H1 (cell line): Measurements from ENCODE around the gene RFX2. TPM values are rescaled to one million over a fixed set of nuclear protein-coding genes. Genes with fewer than 3 reads are reported as not detected.

Source experiments
- CTCF ChIA-PET: fragments of 300-600 bp; sonication (Branson Sonifier 250); formaldehyde crosslinking; loops from one replicate; lab custom pipeline; 2021; ENCODE audit not compliant: partially characterized antibody; lab: Charles Lee
- POLR2A ChIA-PET: fragments of 300-600 bp; sonication (Branson Sonifier 250); formaldehyde crosslinking; loops from one replicate; lab custom pipeline; 2021; ENCODE audit warnings: inconsistent platforms; ENCODE audit not compliant: partially characterized antibody; lab: Charles Lee
- DNase-seq, 2 experiments: peaks; one replicate each; pipeline versions ENCODE4 v3.0.0 to v3.0.0-alpha.2; 2010 to 2022; ENCODE audit warnings: low spot score in 2 of 2, low read depth in 1 of 2, mixed read lengths in 1 of 2
- FAIRE-seq: peaks from 2 replicates; lab custom pipeline; 2011; peaks lifted over from hg19 to GRCh38; lab: Jason Lieb, UNC
- H2AFZ ChIP-seq: 2 replicates; pipeline ENCODE4 v1.8.1; 2012; ENCODE audit warnings: low read length, inconsistent platforms
- H2AK5ac ChIP-seq: 2 replicates; pipeline ENCODE4 v1.6.1; 2013; ENCODE audit warnings: low read depth, low read length
- H2BK120ac ChIP-seq: replicated peaks from 2 replicates; pipeline ENCODE3; 2013; ENCODE audit warnings: low read depth, low read length, inconsistent platforms
- H2BK12ac ChIP-seq: 2 replicates; pipeline ENCODE4 v1.6.1; 2013; ENCODE audit warnings: low read depth, low read length
- H2BK15ac ChIP-seq: 2 replicates; pipeline ENCODE4 v1.6.1; 2013; ENCODE audit warnings: low read length
- H2BK20ac ChIP-seq: 2 replicates; pipeline ENCODE4 v1.6.1; 2013; ENCODE audit warnings: low read length
- H2BK5ac ChIP-seq: 2 replicates; pipeline ENCODE4 v1.6.1; 2013; ENCODE audit warnings: low read depth, low read length
- H3K14ac ChIP-seq: 2 replicates; pipeline ENCODE4 v1.6.1; 2013; ENCODE audit warnings: inconsistent platforms; ENCODE audit not compliant: insufficient read length
- H3K18ac ChIP-seq: 2 replicates; pipeline ENCODE4 v1.6.1; 2013; ENCODE audit warnings: low read length; ENCODE audit errors: extremely low read depth
- H3K23ac ChIP-seq: 2 replicates; pipeline ENCODE4 v1.6.1; 2013; ENCODE audit warnings: inconsistent platforms; ENCODE audit not compliant: insufficient read length
- H3K23me2 ChIP-seq: 2 replicates; pipeline ENCODE4 v1.6.1; 2013; ENCODE audit warnings: low read depth, low read length
- H3K27ac ChIP-seq: 2 replicates; pipeline ENCODE4 v1.6.1; 2011; ENCODE audit warnings: low read depth, low read length, inconsistent platforms
- H3K27me3 ChIP-seq, 4 experiments: replicated peaks in 1 of 4; 1 replicate in 1 of 4; 2 replicates in 3 of 4; pipeline versions ENCODE4 v1.6.1 to v1.8.1; 2011 to 2013; ENCODE audit warnings: low read length in 3 of 4, mild to moderate bottlenecking in 3 of 4, inconsistent platforms in 2 of 4, mixed read lengths in 2 of 4, moderate library complexity in 1 of 4; ENCODE audit not compliant: control insufficient read depth in 3 of 4, insufficient read depth in 3 of 4; ENCODE audit errors: extremely low read depth in 1 of 4
- H3K36me3 ChIP-seq, 4 experiments: 2 replicates each; pipeline versions ENCODE4 v1.6.1 to v1.8.1; 2011 to 2013; ENCODE audit warnings: mild to moderate bottlenecking in 4 of 4, low read length in 3 of 4, moderate library complexity in 2 of 4, control low read depth in 1 of 4, inconsistent platforms in 1 of 4; ENCODE audit not compliant: insufficient read depth in 4 of 4, control insufficient read depth in 2 of 4
- H3K4ac ChIP-seq: replicated peaks from 2 replicates; pipeline ENCODE3; 2013; ENCODE audit warnings: low read length, low read depth, mixed read lengths, inconsistent platforms; ENCODE audit not compliant: insufficient read length
- H3K4me1 ChIP-seq, 4 experiments: replicated peaks in 1 of 4; 1 replicate in 1 of 4; 2 replicates in 3 of 4; pipeline versions ENCODE4 v1.6.1 to v1.8.1; 2011 to 2013; ENCODE audit warnings: low read length in 3 of 4, inconsistent platforms in 2 of 4, mixed read lengths in 1 of 4; ENCODE audit not compliant: insufficient read depth in 4 of 4, control insufficient read depth in 3 of 4
- H3K4me2 ChIP-seq, 2 experiments: 2 replicates each; pipeline versions ENCODE4 v1.6.1 to v1.8.1; 2011 to 2013; ENCODE audit warnings: low read depth in 2 of 2, low read length in 2 of 2, control low read depth in 1 of 2, inconsistent platforms in 1 of 2, mild to moderate bottlenecking in 1 of 2; ENCODE audit not compliant: insufficient read depth in 1 of 2
- H3K4me3 ChIP-seq, 4 experiments: fragments of 200-600, 300-600 bp in 1 of 4; sonication (generic), shearing (Covaris generic), sonication (Bioruptor Twin) in 1 of 4; 2 replicates each; pipeline versions ENCODE4 v1.5.1 to v1.8.1; 2011 to 2016; ENCODE audit warnings: low read length in 4 of 4, low read depth in 3 of 4, control low read depth in 2 of 4, inconsistent platforms in 2 of 4, mild to moderate bottlenecking in 2 of 4, mixed read lengths in 1 of 4, moderate library complexity in 1 of 4; ENCODE audit not compliant: insufficient read depth in 2 of 4; ENCODE audit errors: extremely low read depth in 1 of 4
- H3K56ac ChIP-seq: replicated peaks from 2 replicates; pipeline ENCODE3; 2013; ENCODE audit warnings: low read depth, mild to moderate bottlenecking, mixed read lengths, low read length, inconsistent platforms; ENCODE audit not compliant: insufficient read length
- H3K79me1 ChIP-seq: 2 replicates; pipeline ENCODE4 v1.6.1; 2013; ENCODE audit warnings: low read depth, low read length, control low read depth
- H3K79me2 ChIP-seq, 2 experiments: 2 replicates each; pipeline versions ENCODE4 v1.6.1 to v1.8.1; 2012 to 2013; ENCODE audit warnings: low read length in 2 of 2, mild to moderate bottlenecking in 2 of 2, inconsistent platforms in 1 of 2; ENCODE audit not compliant: insufficient read depth in 2 of 2, control insufficient read depth in 1 of 2
- H3K9ac ChIP-seq, 4 experiments: replicated peaks in 1 of 4; 1 replicate in 1 of 4; 2 replicates in 3 of 4; pipeline versions ENCODE4 v1.6.1 to v1.8.1; 2011 to 2013; ENCODE audit warnings: low read depth in 3 of 4, low read length in 3 of 4, control low read depth in 2 of 4, mild to moderate bottlenecking in 2 of 4, moderate library complexity in 2 of 4, inconsistent platforms in 1 of 4; ENCODE audit errors: extremely low read depth in 1 of 4
- H3K9me3 ChIP-seq, 2 experiments: 2 replicates each; pipeline versions ENCODE4 v1.6.1 to v1.8.1; 2012 to 2013; ENCODE audit warnings: mild to moderate bottlenecking in 2 of 2, moderate library complexity in 2 of 2, control low read depth in 1 of 2, inconsistent platforms in 1 of 2, low read depth in 1 of 2, low read length in 1 of 2, mixed read lengths in 1 of 2; ENCODE audit not compliant: insufficient read depth in 2 of 2
- H4K20me1 ChIP-seq, 2 experiments: replicated peaks in 1 of 2; 2 replicates each; pipeline versions ENCODE3 to v1.8.1; 2011 to 2013; ENCODE audit warnings: inconsistent platforms in 2 of 2, low read length in 2 of 2, mild to moderate bottlenecking in 1 of 2; ENCODE audit not compliant: insufficient read depth in 2 of 2, control insufficient read depth in 1 of 2
- H4K5ac ChIP-seq: 2 replicates; pipeline ENCODE4 v1.6.1; 2013; ENCODE audit warnings: low read length, low read depth, mixed read lengths, inconsistent platforms; ENCODE audit not compliant: insufficient read length
- H4K8ac ChIP-seq: 2 replicates; pipeline ENCODE4 v1.8.0; 2013; ENCODE audit warnings: mild to moderate bottlenecking, moderate library complexity, low read length, inconsistent platforms; ENCODE audit not compliant: insufficient read depth; ENCODE audit errors: extremely low read depth
- H4K91ac ChIP-seq: replicated peaks from 2 replicates; pipeline ENCODE3; 2013; ENCODE audit warnings: low read length, mixed read lengths, inconsistent platforms; ENCODE audit not compliant: insufficient read length
- BACH1 ChIP-seq: IDR thresholded peaks from 2 replicates; pipeline ENCODE4 v1.6.1; 2012; ENCODE audit warnings: low read length, improper control_type of control experiment
- CBX8 ChIP-seq: fragments of 300-800, 300-1000 bp; sonication (generic); IDR thresholded peaks from 2 replicates; pipeline ENCODE4 v1.7.1; 2016; ENCODE audit warnings: low read depth, low read length, borderline replicate concordance
- CEBPB ChIP-seq: IDR thresholded peaks from 2 replicates; pipeline ENCODE4 v1.6.1; 2012; ENCODE audit warnings: low read depth, low read length
- KDM5A ChIP-seq: fragments of 200-600 bp; IDR thresholded peaks from 2 replicates; pipeline ENCODE4 v1.7.1; 2012; ENCODE audit warnings: mild to moderate bottlenecking, low read length, inconsistent platforms, mixed read lengths
- TAF1 ChIP-seq: IDR thresholded peaks from 2 replicates; pipeline ENCODE4 v1.6.1; 2011; ENCODE audit warnings: mild to moderate bottlenecking, low read depth, low read length
- YY1 ChIP-seq: IDR thresholded peaks from 2 replicates; pipeline ENCODE4 v1.6.1; 2011; ENCODE audit warnings: low read depth, mild to moderate bottlenecking, low read length
- whole genome bisulfite sequencing, 2 experiments: shearing (Covaris generic) in 1 of 2; methylation state at CpG; one replicate each; pipeline versions ENCODE4 v1.1.6 to v1.1.7; 2013 to 2015; ENCODE audit warnings: low lambda C conversion rate in 2 of 2, mixed read lengths in 2 of 2, inconsistent platforms in 1 of 2, low coverage in 1 of 2, missing lambda C conversion rate in 1 of 2; ENCODE audit not compliant: insufficient replicate concordance in 2 of 2, insufficient coverage in 1 of 2, insufficient read length in 1 of 2; ENCODE audit errors: extremely low coverage in 1 of 2, missing lambda C conversion rate in 1 of 2; 5-methylcytosine and 5-hydroxymethylcytosine counted together
- polyA plus RNA-seq, 7 experiments: library from polyadenylated mRNA; depleted of rRNA in 3 of 7; stranded (reverse) in 5 of 7; unstranded in 2 of 7; fragments of >200 nt in 5 of 7; fragments of 200-250 nt in 2 of 7; gene quantifications; 1 replicate in 5 of 7; 2 replicates in 1 of 7; 4 replicates in 1 of 7; pipeline versions ENCODE4 v1.2.1 to v1.2.3, GENCODE V29; 2011 to 2013; ENCODE audit warnings: missing spikeins in 2 of 7, mixed read lengths in 2 of 7
- total RNA-seq: library from RNA; stranded (reverse); fragmentation: NEBNext Ultra II Directional; extraction: Animal tissue kit (Norgen Biotek cat#: 25700); gene quantifications from 2 replicates; pipeline ENCODE4 v1.2.1, GENCODE V29; 2021

The RFX2 gene
- total and polyA plus RNA-seq, 2 of the 8 experiments (the other 6 are each of a cell fraction or from before 2014, with no cell fraction given): 4.8 to 5.3 TPM

- 95% methylated on average over 4 of the region's 4 CpGs; no CpG with 5 or more reads in 1 of the 2 experiments for WGBS, 2 experiments
- Histone ChIP-seq H3K4me1 (no peaks in the 10 kb centered on the region; a peak in 1 of 7 replicates), H3K56ac (no peak overlapping the region), H3K9me3 (no peaks in the 10 kb centered on the region), H3K36me3 (no peaks in the 10 kb centered on the region), H2AK5ac (no peak overlapping the region), H2BK15ac (no peak overlapping the region), H3K27me3 (no peaks in the 10 kb centered on the region), H3K23me2 (no peaks in the 10 kb centered on the region), H3K79me1 (no peaks in the 10 kb centered on the region), H3K9ac (no peak overlapping the region), H3K23ac (no peak overlapping the region), H2BK20ac (no peak overlapping the region), H2BK12ac (no peak overlapping the region), H3K4me3 (no peak overlapping the region), H2BK5ac (no peak overlapping the region), H3K4ac (no peak overlapping the region), H3K4me2 (no peak overlapping the region), H4K8ac (no peak overlapping the region), H4K91ac (no peak overlapping the region), H4K20me1 (peaks cover 0 to 4% of the 10 kb centered on the region in 2 experiments), H2BK120ac (no peak overlapping the region), H3K18ac (no peak overlapping the region), H3K79me2 (no peaks in the 10 kb centered on the region), H3K14ac (no peak overlapping the region), H2AFZ (no peak overlapping the region), H3K27ac (no peak overlapping the region), H4K5ac (no peak overlapping the region)
- CTCF ChIA-PET: interaction anchor here (0.6 to 1.8 kb wide), 4 partner anchors 30 to 656 kb away, joined by 3 to 4 read pairs (median 4); no protein-coding TSS in a partner anchor
- FAIRE-seq (no peak), DNase-seq (no peak)
- TF ChIP-seq BACH1 (no peak), YY1 (no peak), CEBPB (no peak), KDM5A (no peak), CBX8 (no peak), TAF1 (no peak)
- POLR2A ChIA-PET: no interaction called here
These were observed 32.2 kb downstream of the RFX2 start for GRCh38 chr19:6078068-6078467.
